GM12865 (cell line): ENCODE measurements around the gene BRD3.

Experiments used
- DNase-seq: peaks from one replicate; pipeline ENCODE4 v3.0.0; 2010; ENCODE audit warnings: low read depth
- H3K4me3 ChIP-seq: 2 replicates; pipeline ENCODE4 v1.5.1; 2011; ENCODE audit warnings: mild to moderate bottlenecking, low read depth, low read length, control low read depth
- CTCF ChIP-seq: IDR thresholded peaks from 2 replicates; pipeline ENCODE4 v1.5.1; 2011; ENCODE audit warnings: low read length, control low read depth, low read depth, inconsistent platforms; ENCODE audit not compliant: insufficient read depth; ENCODE audit errors: missing control alignments

BRD3 gene

GRCh38 chr9:133993635-133994253, 74.1 kb downstream of the BRD3 start:
- no peak for DNase-seq
- H3K4me3 ChIP-seq, result peak overlapping the region; percentile 72
- TF ChIP-seq CTCF, result no peak

GRCh38 chr9:133992780-133993634, 74.8 kb downstream of the BRD3 start:
- peak; percentile 47 for TF ChIP-seq CTCF
- DNase-seq, result peak; percentile 86
- peak overlapping the region; percentile 72 for H3K4me3 ChIP-seq

GRCh38 chr9:133991964-133992779, 75.7 kb downstream of the BRD3 start, which contains the start of gene VAV2:
Gene VAV2, minus strand, starts transcription at chr9:133992324. Its CDS starts 46 bp downstream, at chr9:133992278.
- TF ChIP-seq CTCF, result no peak

GRCh38 chr9:133991214-133991921, 76.5 kb downstream of the BRD3 start:
- DNase-seq, result no peak

More at GRCh38 chr9:133991964-133992779, 75.7 kb downstream of the BRD3 start, which contains the start of gene VAV2:
- peak within 1 kb of the TSS; percentile 72 for H3K4me3 ChIP-seq
- DNase-seq, result peak; percentile 82

GRCh38 chr9:133990366-133991213, 77.2 kb downstream of the BRD3 start:
- TF ChIP-seq CTCF, result no peak
- no peak for DNase-seq
- H3K4me3 ChIP-seq, result peak overlapping the region; percentile 60

More at GRCh38 chr9:133991214-133991921, 76.5 kb downstream of the BRD3 start:
- H3K4me3 ChIP-seq, result peak overlapping the region; percentile 60
- no peak for TF ChIP-seq CTCF
